GM23338 (cell line): ENCODE measurements around the gene NFATC1. TPM values are rescaled to one million over a fixed set of nuclear protein-coding genes. Genes with fewer than 3 reads are reported as not detected.

Experiments used
- ATAC-seq: fragments of 200-7000 bp; cut with Tn5 transposase; 3 replicates; pipeline ENCODE4 v1.9.1; 2020
- DNase-seq: peaks from one replicate; pipeline ENCODE4 v3.0.0-alpha.2; 2015; ENCODE audit warnings: low spot score
- H2AFZ ChIP-seq: fragments of 200-600 bp; sonication (generic); 2 replicates; pipeline ENCODE4 v1.8.0; 2016; ENCODE audit warnings: antibody characterized with exemption, mild to moderate bottlenecking, moderate library complexity
- H3F3A ChIP-seq: fragments of 200-600 bp; sonication (generic); replicated peaks from 2 replicates; pipeline ENCODE4 v1.8.0; 2017; ENCODE audit warnings: antibody characterized with exemption, mixed run types, low read depth
- H3K27ac ChIP-seq: fragments of 200-600 bp; sonication (generic); 2 replicates; pipeline ENCODE4 v1.6.1; 2016; ENCODE audit warnings: low read depth
- H3K27me3 ChIP-seq: fragments of 200-600 bp; sonication (generic); 2 replicates; pipeline ENCODE4 v1.8.0; 2016; ENCODE audit warnings: mild to moderate bottlenecking, mixed run types, moderate library complexity; ENCODE audit not compliant: insufficient read depth
- H3K36me3 ChIP-seq: fragments of 200-600 bp; sonication (generic); 2 replicates; pipeline ENCODE4 v1.8.0; 2016; ENCODE audit warnings: mild to moderate bottlenecking; ENCODE audit not compliant: insufficient read depth
- H3K4me1 ChIP-seq: fragments of 200-600 bp; sonication (generic); 2 replicates; pipeline ENCODE4 v1.8.0; 2016; ENCODE audit warnings: mild to moderate bottlenecking, moderate library complexity; ENCODE audit not compliant: insufficient read depth
- H3K4me2 ChIP-seq: fragments of 200-600 bp; sonication (generic); 2 replicates; pipeline ENCODE4 v1.7.1; 2017; ENCODE audit warnings: mixed run types
- H3K4me3 ChIP-seq: fragments of 200-600 bp; sonication (generic); 2 replicates; pipeline ENCODE4 v1.6.1; 2016; ENCODE audit warnings: mixed run types
- H3K79me2 ChIP-seq: fragments of 200-600 bp; sonication (generic); replicated peaks from 2 replicates; pipeline ENCODE4 v1.8.0; 2017; ENCODE audit warnings: mild to moderate bottlenecking; ENCODE audit not compliant: insufficient read depth
- H3K9me2 ChIP-seq: fragments of 200-600 bp; sonication (generic); 2 replicates; pipeline ENCODE4 v1.8.0; 2017; ENCODE audit not compliant: insufficient read depth
- H4K20me1 ChIP-seq: fragments of 200-600 bp; sonication (generic); replicated peaks from 2 replicates; pipeline ENCODE4 v1.8.0; 2017; ENCODE audit warnings: mild to moderate bottlenecking; ENCODE audit not compliant: insufficient read depth
- H3K27ac Mint-ChIP-seq: 2 replicates; pipeline ENCODE4 v1.8.0; 2020; ENCODE audit warnings: inconsistent platforms, mild to moderate bottlenecking, moderate library complexity, mixed read lengths
- H3K27me3 Mint-ChIP-seq: 3 replicates; pipeline ENCODE4 v1.8.0; 2022; ENCODE audit warnings: low read depth, mild to moderate bottlenecking, moderate library complexity, mixed read lengths, inconsistent platforms; ENCODE audit not compliant: insufficient read depth, poor library complexity
- H3K36me3 Mint-ChIP-seq: 3 replicates; pipeline ENCODE4 v1.8.0; 2021; ENCODE audit warnings: low read depth, mild to moderate bottlenecking, inconsistent platforms, moderate library complexity, mixed read lengths
- H3K4me1 Mint-ChIP-seq: 3 replicates; pipeline ENCODE4 v1.8.0; 2020; ENCODE audit warnings: mild to moderate bottlenecking, inconsistent platforms, mixed read lengths
- H3K4me3 Mint-ChIP-seq: 3 replicates; pipeline ENCODE4 v1.8.0; 2021; ENCODE audit warnings: moderate library complexity, mild to moderate bottlenecking, inconsistent platforms, mixed read lengths
- H3K9me3 Mint-ChIP-seq: 3 replicates; pipeline ENCODE4 v1.8.0; 2020; ENCODE audit warnings: moderate library complexity, mild to moderate bottlenecking, inconsistent platforms, mixed read lengths
- CTCF ChIP-seq, 2 experiments: fragments of 200-600 bp in 1 of 2; sonication (generic) in 1 of 2; conservative IDR thresholded peaks; 2 replicates each; pipeline versions ENCODE4 v1.5.1 to v1.6.1; 2016 to 2017; ENCODE audit warnings: antibody characterized with exemption in 2 of 2, low read depth in 2 of 2, mild to moderate bottlenecking in 2 of 2, moderate library complexity in 1 of 2
- EZH2 ChIP-seq: fragments of 200-600 bp; sonication (generic); IDR thresholded peaks from one replicate; pipeline ENCODE4 v1.8.0; 2017; ENCODE audit warnings: antibody characterized with exemption, mild to moderate bottlenecking, low read depth; ENCODE audit not compliant: unreplicated experiment
- EZH2phosphoT487 ChIP-seq: fragments of 200-600 bp; sonication (generic); IDR thresholded peaks from one replicate; pipeline ENCODE4 v1.8.1; 2018; ENCODE audit warnings: antibody characterized with exemption; ENCODE audit not compliant: unreplicated experiment
- JUNB ChIP-seq: IDR thresholded peaks from one replicate; pipeline ENCODE4 v1.6.1; 2016; ENCODE audit warnings: antibody characterized with exemption; ENCODE audit not compliant: unreplicated experiment
- NANOG ChIP-seq: IDR thresholded peaks from 2 replicates; pipeline ENCODE4 v1.6.1; 2016; ENCODE audit warnings: antibody characterized with exemption, borderline replicate concordance
- POLR2AphosphoS5 ChIP-seq: IDR thresholded peaks from 2 replicates; pipeline ENCODE4 v1.6.1; 2016; ENCODE audit warnings: antibody characterized with exemption, low read depth
- REST ChIP-seq: IDR thresholded peaks from one replicate; pipeline ENCODE4 v1.6.1; 2018; ENCODE audit warnings: antibody characterized with exemption; ENCODE audit not compliant: unreplicated experiment
- STAT1 ChIP-seq: IDR thresholded peaks from one replicate; pipeline ENCODE4 v1.6.1; 2016; ENCODE audit warnings: antibody characterized with exemption; ENCODE audit not compliant: unreplicated experiment
- ZNF114 ChIP-seq: fragments of 250-450 bp; sonication (Bioruptor Pico); IDR thresholded peaks from 2 replicates; pipeline ENCODE4 v1.5.0; 2020; ENCODE audit warnings: mild to moderate bottlenecking, moderate library complexity
- polyA plus RNA-seq: library from polyadenylated mRNA; unstranded; fragments of >200 nt; fragmentation: Nextera tagmentation; extraction: Ambion mirVana; gene quantifications from 2 replicates; pipeline ENCODE4 v1.2.1, GENCODE V29; 2016
- total RNA-seq: library from RNA; depleted of rRNA; stranded (reverse); fragments of >200 nt; shearing (Covaris generic); gene quantifications from 2 replicates; pipeline ENCODE4 v1.2.3, GENCODE V29; 2014
- TF ChIP-seq, protein P1 (sequence below): fragments of 250-450 bp; sonication (Bioruptor Pico); IDR thresholded peaks from 2 replicates; pipeline ENCODE4 v1.5.0; 2020; ENCODE audit warnings: mild to moderate bottlenecking, moderate library complexity

Gene NFATC1
- total and polyA plus RNA-seq, 2 experiments from 2014 or later, result 3.9 to 6.4 TPM

DNA sequence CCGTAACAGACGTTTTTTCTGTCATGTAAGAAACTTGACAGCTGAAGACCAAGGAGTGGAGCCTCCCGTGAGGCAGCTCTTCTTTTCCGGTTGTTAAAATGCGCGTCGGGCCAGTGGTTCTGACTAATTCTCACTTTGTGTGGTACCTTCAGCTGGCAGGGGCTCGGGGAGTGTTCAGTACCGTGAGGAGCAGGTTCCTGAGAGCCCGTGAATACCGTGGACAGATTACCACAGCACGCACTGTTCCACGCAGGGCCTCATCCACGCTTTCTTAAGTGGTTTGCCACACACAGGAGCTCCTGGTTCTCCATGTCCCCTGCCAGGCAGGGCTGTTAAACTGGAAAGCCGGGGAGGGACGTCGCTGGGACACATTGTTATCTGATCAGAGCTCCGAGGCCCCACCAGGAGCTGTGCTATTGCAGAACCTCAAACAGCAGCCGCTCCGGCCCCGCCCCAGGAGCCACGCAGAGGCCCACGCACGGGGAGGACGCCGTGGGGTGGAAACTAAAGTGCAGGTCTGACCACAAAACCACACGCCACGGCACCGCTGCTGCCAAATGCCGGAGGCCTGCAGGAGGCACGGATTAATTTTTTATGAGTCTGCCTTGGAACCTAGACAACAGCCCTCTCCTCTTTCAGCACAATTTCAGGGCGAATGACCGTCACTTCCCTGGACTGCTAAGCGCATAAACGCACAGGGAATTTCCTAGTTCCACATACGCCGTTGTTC is 43.3 kb downstream of the NFATC1 start:
- no peak overlapping the region for H3K4me3 ChIP-seq
- no peaks in the 10 kb centered on the region for H4K20me1 ChIP-seq
- no peaks in the 10 kb centered on the region for H3K9me2 ChIP-seq
- no peaks in the 10 kb centered on the region for H3K27me3 ChIP-seq
- H3K79me2 ChIP-seq, result no peaks in the 10 kb centered on the region
- H3K4me2 ChIP-seq, result no peak overlapping the region
- no peak for DNase-seq
- no peak overlapping the region for H2AFZ ChIP-seq
- Mint-ChIP-seq H3K4me1 (no peaks in the 10 kb centered on the region), H3K27ac (no peak overlapping the region), H3K27me3 (peaks cover 9% of the 10 kb centered on the region), H3K9me3 (no peaks in the 10 kb centered on the region), H3K4me3 (no peak overlapping the region), H3K36me3 (no peaks in the 10 kb centered on the region)
- no peaks in the 10 kb centered on the region for H3K36me3 ChIP-seq
- ATAC-seq, result no peak
- TF ChIP-seq POLR2AphosphoS5 (no peak), EZH2phosphoT487 (no peak), REST (no peak), NANOG (no peak), CTCF (conservative IDR thresholded peaks at IDR 0.05; ENCODE audit: low read depth in 2 of 2) (no peak), EZH2 (no peak), JUNB (no peak), ZNF114 (no peak), STAT1 (no peak)
- TF ChIP-seq, protein P1, sequence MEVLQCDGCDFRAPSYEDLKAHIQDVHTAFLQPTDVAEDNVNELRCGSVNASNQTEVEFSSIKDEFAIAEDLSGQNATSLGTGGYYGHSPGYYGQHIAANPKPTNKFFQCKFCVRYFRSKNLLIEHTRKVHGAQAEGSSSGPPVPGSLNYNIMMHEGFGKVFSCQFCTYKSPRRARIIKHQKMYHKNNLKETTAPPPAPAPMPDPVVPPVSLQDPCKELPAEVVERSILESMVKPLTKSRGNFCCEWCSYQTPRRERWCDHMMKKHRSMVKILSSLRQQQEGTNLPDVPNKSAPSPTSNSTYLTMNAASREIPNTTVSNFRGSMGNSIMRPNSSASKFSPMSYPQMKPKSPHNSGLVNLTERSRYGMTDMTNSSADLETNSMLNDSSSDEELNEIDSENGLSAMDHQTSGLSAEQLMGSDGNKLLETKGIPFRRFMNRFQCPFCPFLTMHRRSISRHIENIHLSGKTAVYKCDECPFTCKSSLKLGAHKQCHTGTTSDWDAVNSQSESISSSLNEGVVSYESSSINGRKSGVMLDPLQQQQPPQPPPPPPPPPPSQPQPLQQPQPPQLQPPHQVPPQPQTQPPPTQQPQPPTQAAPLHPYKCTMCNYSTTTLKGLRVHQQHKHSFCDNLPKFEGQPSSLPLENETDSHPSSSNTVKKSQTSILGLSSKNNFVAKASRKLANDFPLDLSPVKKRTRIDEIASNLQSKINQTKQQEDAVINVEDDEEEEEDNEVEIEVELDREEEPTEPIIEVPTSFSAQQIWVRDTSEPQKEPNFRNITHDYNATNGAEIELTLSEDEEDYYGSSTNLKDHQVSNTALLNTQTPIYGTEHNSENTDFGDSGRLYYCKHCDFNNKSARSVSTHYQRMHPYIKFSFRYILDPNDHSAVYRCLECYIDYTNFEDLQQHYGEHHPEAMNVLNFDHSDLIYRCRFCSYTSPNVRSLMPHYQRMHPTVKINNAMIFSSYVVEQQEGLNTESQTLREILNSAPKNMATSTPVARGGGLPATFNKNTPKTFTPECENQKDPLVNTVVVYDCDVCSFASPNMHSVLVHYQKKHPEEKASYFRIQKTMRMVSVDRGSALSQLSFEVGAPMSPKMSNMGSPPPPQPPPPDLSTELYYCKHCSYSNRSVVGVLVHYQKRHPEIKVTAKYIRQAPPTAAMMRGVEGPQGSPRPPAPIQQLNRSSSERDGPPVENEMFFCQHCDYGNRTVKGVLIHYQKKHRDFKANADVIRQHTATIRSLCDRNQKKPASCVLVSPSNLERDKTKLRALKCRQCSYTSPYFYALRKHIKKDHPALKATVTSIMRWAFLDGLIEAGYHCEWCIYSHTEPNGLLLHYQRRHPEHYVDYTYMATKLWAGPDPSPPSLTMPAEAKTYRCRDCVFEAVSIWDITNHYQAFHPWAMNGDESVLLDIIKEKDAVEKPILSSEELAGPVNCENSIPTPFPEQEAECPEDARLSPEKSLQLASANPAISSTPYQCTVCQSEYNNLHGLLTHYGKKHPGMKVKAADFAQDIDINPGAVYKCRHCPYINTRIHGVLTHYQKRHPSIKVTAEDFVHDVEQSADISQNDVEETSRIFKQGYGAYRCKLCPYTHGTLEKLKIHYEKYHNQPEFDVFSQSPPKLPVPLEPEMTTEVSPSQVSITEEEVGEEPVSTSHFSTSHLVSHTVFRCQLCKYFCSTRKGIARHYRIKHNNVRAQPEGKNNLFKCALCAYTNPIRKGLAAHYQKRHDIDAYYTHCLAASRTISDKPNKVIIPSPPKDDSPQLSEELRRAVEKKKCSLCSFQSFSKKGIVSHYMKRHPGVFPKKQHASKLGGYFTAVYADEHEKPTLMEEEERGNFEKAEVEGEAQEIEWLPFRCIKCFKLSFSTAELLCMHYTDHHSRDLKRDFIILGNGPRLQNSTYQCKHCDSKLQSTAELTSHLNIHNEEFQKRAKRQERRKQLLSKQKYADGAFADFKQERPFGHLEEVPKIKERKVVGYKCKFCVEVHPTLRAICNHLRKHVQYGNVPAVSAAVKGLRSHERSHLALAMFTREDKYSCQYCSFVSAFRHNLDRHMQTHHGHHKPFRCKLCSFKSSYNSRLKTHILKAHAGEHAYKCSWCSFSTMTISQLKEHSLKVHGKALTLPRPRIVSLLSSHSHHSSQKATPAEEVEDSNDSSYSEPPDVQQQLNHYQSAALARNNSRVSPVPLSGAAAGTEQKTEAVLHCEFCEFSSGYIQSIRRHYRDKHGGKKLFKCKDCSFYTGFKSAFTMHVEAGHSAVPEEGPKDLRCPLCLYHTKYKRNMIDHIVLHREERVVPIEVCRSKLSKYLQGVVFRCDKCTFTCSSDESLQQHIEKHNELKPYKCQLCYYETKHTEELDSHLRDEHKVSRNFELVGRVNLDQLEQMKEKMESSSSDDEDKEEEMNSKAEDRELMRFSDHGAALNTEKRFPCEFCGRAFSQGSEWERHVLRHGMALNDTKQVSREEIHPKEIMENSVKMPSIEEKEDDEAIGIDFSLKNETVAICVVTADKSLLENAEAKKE (CRISPR knock-in tag), result no peak
- no peak overlapping the region for H3K27ac ChIP-seq
- H3F3A ChIP-seq, result no peaks in the 10 kb centered on the region
- H3K4me1 ChIP-seq, result no peaks in the 10 kb centered on the region
